Nephron (organoid): ENCODE measurements around the gene CFAP61.

Source experiments
- H3K27ac Mint-ChIP-seq, 3 experiments: 2 replicates each; pipeline ENCODE4 v1.8.0; 2020; ENCODE audit warnings: mixed read lengths in 3 of 3, mild to moderate bottlenecking in 2 of 3, moderate library complexity in 1 of 3
- H3K27me3 Mint-ChIP-seq: 2 replicates; pipeline ENCODE4 v1.8.0; 2021; ENCODE audit warnings: low read depth, mild to moderate bottlenecking, moderate library complexity, mixed read lengths
- H3K36me3 Mint-ChIP-seq: 2 replicates; pipeline ENCODE4 v1.8.0; 2020; ENCODE audit warnings: low read depth, mixed read lengths
- H3K4me1 Mint-ChIP-seq: 2 replicates; pipeline ENCODE4 v1.8.0; 2020; ENCODE audit warnings: mixed read lengths
- H3K4me3 Mint-ChIP-seq, 3 experiments: 2 replicates each; pipeline ENCODE4 v1.8.0; 2020; ENCODE audit warnings: mild to moderate bottlenecking in 3 of 3, mixed read lengths in 3 of 3, moderate library complexity in 2 of 3
- H3K9me3 Mint-ChIP-seq: 2 replicates; pipeline ENCODE4 v1.8.0; 2020; ENCODE audit warnings: mixed read lengths
- CTCF ChIP-seq, 3 experiments: fragments of 200-600 bp; sonication (generic); IDR thresholded peaks; one replicate each; pipeline ENCODE4 v1.5.0; 2021; ENCODE audit warnings: antibody characterized with exemption in 3 of 3; ENCODE audit not compliant: unreplicated experiment in 3 of 3

Gene CFAP61

GRCh38 chr20:20184706-20185105 lies 132.4 kb downstream of the CFAP61 start:
- Mint-ChIP-seq H3K36me3 (no peaks in the 10 kb centered on the region), H3K4me3 (no peak overlapping the region), H3K27me3 (peaks cover 9% of the 10 kb centered on the region), H3K9me3 (peaks cover 4% of the 10 kb centered on the region), H3K27ac (no peak overlapping the region), H3K4me1 (no peaks in the 10 kb centered on the region)
- no peak for TF ChIP-seq CTCF (IDR thresholded peaks at IDR 0.05; ENCODE audit: unreplicated experiment in 3 of 3)

GRCh38 chr20:20188647-20189046 lies 136.3 kb downstream of the CFAP61 start:
- no peaks in the 10 kb centered on the region for H3K36me3 Mint-ChIP-seq
- TF ChIP-seq CTCF (IDR thresholded peaks at IDR 0.05; ENCODE audit: unreplicated experiment in 3 of 3), result no peak
- H3K27ac Mint-ChIP-seq, result no peak overlapping the region
- H3K4me3 Mint-ChIP-seq, result no peak overlapping the region
- peaks cover 4% of the 10 kb centered on the region for H3K27me3 Mint-ChIP-seq
- no peaks in the 10 kb centered on the region for H3K4me1 Mint-ChIP-seq
- no peaks in the 10 kb centered on the region for H3K9me3 Mint-ChIP-seq

- Mint-ChIP-seq H3K9me3 (peaks cover 1% of the 10 kb centered on the region), H3K36me3 (no peaks in the 10 kb centered on the region), H3K4me1 (no peaks in the 10 kb centered on the region), H3K27ac (no peak overlapping the region), H3K27me3 (peaks cover 12% of the 10 kb centered on the region), H3K4me3 (no peak overlapping the region)
- TF ChIP-seq CTCF (IDR thresholded peaks at IDR 0.05; ENCODE audit: unreplicated experiment in 3 of 3), result no peak
Observed at GRCh38 chr20:20192366-20192765, 140.0 kb downstream of the CFAP61 start.

- Mint-ChIP-seq H3K4me1 (peaks cover 16% of the 10 kb centered on the region), H3K9me3 (peaks cover 2% of the 10 kb centered on the region), H3K27ac (no peak overlapping the region), H3K4me3 (no peak overlapping the region), H3K36me3 (no peaks in the 10 kb centered on the region), H3K27me3 (peaks cover 12% of the 10 kb centered on the region)
- no peak for TF ChIP-seq CTCF (IDR thresholded peaks at IDR 0.05; ENCODE audit: unreplicated experiment in 3 of 3)
Observed at GRCh38 chr20:20195021-20195705, 142.8 kb downstream of the CFAP61 start.

GRCh38 chr20:20196610-20197009 lies 144.3 kb downstream of the CFAP61 start:
- Mint-ChIP-seq H3K27me3 (peaks cover 19% of the 10 kb centered on the region), H3K4me3 (no peak overlapping the region), H3K36me3 (no peaks in the 10 kb centered on the region), H3K4me1 (peaks cover 20% of the 10 kb centered on the region), H3K9me3 (peaks cover 2% of the 10 kb centered on the region), H3K27ac (no peak overlapping the region)
- TF ChIP-seq CTCF (IDR thresholded peaks at IDR 0.05; ENCODE audit: unreplicated experiment in 3 of 3), result no peak

- H3K9me3 Mint-ChIP-seq, result peaks cover 2% of the 10 kb centered on the region
- no peak overlapping the region for H3K27ac Mint-ChIP-seq
- no peak for TF ChIP-seq CTCF (IDR thresholded peaks at IDR 0.05; ENCODE audit: unreplicated experiment in 3 of 3)
- H3K27me3 Mint-ChIP-seq, result peaks cover 20% of the 10 kb centered on the region
- H3K4me3 Mint-ChIP-seq, result no peak overlapping the region
- no peaks in the 10 kb centered on the region for H3K36me3 Mint-ChIP-seq
- peaks cover 20% of the 10 kb centered on the region for H3K4me1 Mint-ChIP-seq
Observed at GRCh38 chr20:20198011-20198410, 145.7 kb downstream of the CFAP61 start.
